Measurements from ENCODE around the gene OTOS.

Gene OTOS

GRCh38 chr2:240111253-240111652 lies 29.2 kb downstream of the OTOS start:
- DNase-seq = no peak

- DNase-seq = no peak
Measured at GRCh38 chr2:240109386-240109785, 31.1 kb downstream of the OTOS start.

GRCh38 chr2:240107477-240107796 lies 33.0 kb downstream of the OTOS start:
- DNase-seq = no peak

GRCh38 chr2:240106765-240107476 lies 33.5 kb downstream of the OTOS start:
- DNase-seq = no peak

- no peak for DNase-seq
Measured at GRCh38 chr2:240105982-240106381, 34.5 kb downstream of the OTOS start.

GRCh38 chr2:240103136-240103535 lies 37.3 kb downstream of the OTOS start:
- DNase-seq = no peak

GRCh38 chr2:240098349-240098748 lies 42.1 kb downstream of the OTOS start:
- DNase-seq = no peak

- DNase-seq = no peak
Measured at GRCh38 chr2:240095556-240096523, 44.6 kb downstream of the OTOS start.

- no peak for DNase-seq
Measured at GRCh38 chr2:240089306-240089705, 51.2 kb downstream of the OTOS start.
